ENCODE measurements around the gene TSPAN18. TPM values are rescaled to one million over a fixed set of nuclear protein-coding genes. Genes with fewer than 3 reads are reported as not detected.

Gene TSPAN18
- total RNA-seq, 1 donor from 2014 or later, result 31.7 TPM

- Mint-ChIP-seq H3K4me3 (ENCODE audit: unreplicated experiment) (no peak overlapping the region), H3K9me3 (ENCODE audit: unreplicated experiment) (no peaks in the 10 kb centered on the region), H3K4me1 (ENCODE audit: low read depth, unreplicated experiment) (peaks cover 12% of the 10 kb centered on the region), H3K36me3 (ENCODE audit: low read depth, unreplicated experiment) (no peaks in the 10 kb centered on the region), H3K27ac (ENCODE audit: unreplicated experiment) (no peak overlapping the region), H3K27me3 (ENCODE audit: low read depth, unreplicated experiment) (peaks cover 57% of the 10 kb centered on the region)
- no peaks in the 10 kb centered on the region for H3K9me3 ChIP-seq (ENCODE audit: insufficient read depth, low read depth, low read length)
- no peaks in the 10 kb centered on the region for H3K4me1 ChIP-seq (ENCODE audit: insufficient read depth, low read length)
- no peak for FAIRE-seq
- no peak overlapping the region for H3K4me2 ChIP-seq (ENCODE audit: low read length)
- H3K36me3 ChIP-seq (ENCODE audit: insufficient read depth, low read length), result no peaks in the 10 kb centered on the region
- H3K79me2 ChIP-seq (ENCODE audit: insufficient read depth, low read length), result no peaks in the 10 kb centered on the region
- no peak overlapping the region for H3K9ac ChIP-seq (ENCODE audit: low read length)
- no peak overlapping the region for H3K4me3 ChIP-seq (ENCODE audit: insufficient read depth, low read depth, low read length)
- peaks cover 49% of the 10 kb centered on the region for H3K27me3 ChIP-seq (ENCODE audit: insufficient read depth, low read length)
- DNase-seq (ENCODE audit: low read depth), result no peak
- no peak overlapping the region for H3K27ac ChIP-seq (ENCODE audit: low read depth, low read length)
- H2AFZ ChIP-seq (ENCODE audit: low read depth, low read length), result no peak overlapping the region
- TF ChIP-seq CTCF (IDR thresholded peaks at IDR 0.05; ENCODE audit: insufficient read depth, low read depth, low read length) (no peak), EZH2 (IDR thresholded peaks at IDR 0.05; ENCODE audit: insufficient read depth, low read length) (no peak)
- H4K20me1 ChIP-seq (ENCODE audit: insufficient read depth, low read length), result no peaks in the 10 kb centered on the region
Measured at GRCh38 chr11:44787070-44787469, 60.3 kb downstream of the TSPAN18 start.

DNA sequence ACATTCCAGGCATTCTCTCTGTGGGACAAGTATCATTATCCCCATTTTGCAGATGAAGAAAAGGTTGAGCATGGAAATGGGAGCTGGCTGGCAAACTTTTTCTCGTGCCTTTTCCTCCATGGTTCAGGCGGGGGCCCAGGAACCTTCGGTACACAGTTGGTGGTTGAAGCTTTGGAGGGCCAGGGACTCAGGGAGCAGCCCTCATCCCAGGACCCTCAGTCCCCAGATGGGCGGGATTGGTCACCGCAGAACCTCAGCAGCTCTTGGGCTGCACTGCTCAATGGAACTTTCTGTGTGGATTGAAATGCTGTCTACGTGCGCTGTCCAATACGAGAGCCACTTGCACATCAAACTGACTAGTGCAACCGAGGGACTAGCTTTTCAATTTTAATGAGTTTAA is 61.2 kb downstream of the TSPAN18 start:
- Histone ChIP-seq H3K9me3 (ENCODE audit: insufficient read depth, low read depth, low read length) (no peaks in the 10 kb centered on the region), H3K4me3 (ENCODE audit: insufficient read depth, low read depth, low read length) (no peak overlapping the region), H4K20me1 (ENCODE audit: insufficient read depth, low read length) (no peaks in the 10 kb centered on the region), H3K27ac (ENCODE audit: low read depth, low read length) (no peak overlapping the region), H3K79me2 (ENCODE audit: insufficient read depth, low read length) (no peaks in the 10 kb centered on the region), H2AFZ (ENCODE audit: low read depth, low read length) (no peak overlapping the region), H3K4me1 (ENCODE audit: insufficient read depth, low read length) (no peaks in the 10 kb centered on the region), H3K9ac (ENCODE audit: low read length) (no peak overlapping the region), H3K4me2 (ENCODE audit: low read length) (no peak overlapping the region), H3K27me3 (ENCODE audit: insufficient read depth, low read length) (peaks cover 56% of the 10 kb centered on the region), H3K36me3 (ENCODE audit: insufficient read depth, low read length) (no peaks in the 10 kb centered on the region)
- Mint-ChIP-seq H3K9me3 (ENCODE audit: unreplicated experiment) (no peaks in the 10 kb centered on the region), H3K4me1 (ENCODE audit: low read depth, unreplicated experiment) (peaks cover 12% of the 10 kb centered on the region), H3K27me3 (ENCODE audit: low read depth, unreplicated experiment) (peaks cover 64% of the 10 kb centered on the region), H3K36me3 (ENCODE audit: low read depth, unreplicated experiment) (no peaks in the 10 kb centered on the region), H3K27ac (ENCODE audit: unreplicated experiment) (no peak overlapping the region), H3K4me3 (ENCODE audit: unreplicated experiment) (no peak overlapping the region)
- FAIRE-seq (no peak), DNase-seq (ENCODE audit: low read depth) (no peak)
- TF ChIP-seq EZH2 (IDR thresholded peaks at IDR 0.05; ENCODE audit: insufficient read depth, low read length) (no peak), CTCF (IDR thresholded peaks at IDR 0.05; ENCODE audit: insufficient read depth, low read depth, low read length) (no peak)

GRCh38 chr11:44788536-44789261 is 61.9 kb downstream of the TSPAN18 start:
- no peaks in the 10 kb centered on the region for H4K20me1 ChIP-seq (ENCODE audit: insufficient read depth, low read length)
- H3K27ac ChIP-seq (ENCODE audit: low read depth, low read length), result no peak overlapping the region
- H3K9ac ChIP-seq (ENCODE audit: low read length), result no peak overlapping the region
- Mint-ChIP-seq H3K27ac (ENCODE audit: unreplicated experiment) (no peak overlapping the region), H3K4me1 (ENCODE audit: low read depth, unreplicated experiment) (peaks cover 15% of the 10 kb centered on the region), H3K27me3 (ENCODE audit: low read depth, unreplicated experiment) (peaks cover 70% of the 10 kb centered on the region), H3K9me3 (ENCODE audit: unreplicated experiment) (no peaks in the 10 kb centered on the region), H3K36me3 (ENCODE audit: low read depth, unreplicated experiment) (peaks cover 2% of the 10 kb centered on the region), H3K4me3 (ENCODE audit: unreplicated experiment) (no peak overlapping the region)
- TF ChIP-seq EZH2 (IDR thresholded peaks at IDR 0.05; ENCODE audit: insufficient read depth, low read length) (no peak), CTCF (IDR thresholded peaks at IDR 0.05; ENCODE audit: insufficient read depth, low read depth, low read length) (no peak)
- H3K27me3 ChIP-seq (ENCODE audit: insufficient read depth, low read length), result peaks cover 60% of the 10 kb centered on the region
- no peak for FAIRE-seq
- H3K9me3 ChIP-seq (ENCODE audit: insufficient read depth, low read depth, low read length), result no peaks in the 10 kb centered on the region
- no peak overlapping the region for H2AFZ ChIP-seq (ENCODE audit: low read depth, low read length)
- no peaks in the 10 kb centered on the region for H3K79me2 ChIP-seq (ENCODE audit: insufficient read depth, low read length)
- H3K4me1 ChIP-seq (ENCODE audit: insufficient read depth, low read length), result no peaks in the 10 kb centered on the region
- peak overlapping the region; percentile 23 for H3K4me2 ChIP-seq (ENCODE audit: low read length)
- DNase-seq (ENCODE audit: low read depth), result peak; percentile 29
- H3K36me3 ChIP-seq (ENCODE audit: insufficient read depth, low read length), result no peaks in the 10 kb centered on the region
- H3K4me3 ChIP-seq (ENCODE audit: insufficient read depth, low read depth, low read length), result no peak overlapping the region
